Sciatic nerve (tissue), 2 donors: Measurements from ENCODE around the gene NEK10. TPM values are rescaled to one million over a fixed set of nuclear protein-coding genes. Genes with fewer than 3 reads are reported as not detected.
"Not testable (repeated sequence)": the region's sequence is repeated elsewhere in the genome, so short reads cannot be mapped to it uniquely, and the experiment has no call there.

Experiments
- ATAC-seq: fragments of 200-7000 bp; cut with Tn5 transposase; one replicate; pipeline ENCODE4 v1.9.1; 2020; ENCODE audit warnings: mild to moderate bottlenecking, moderate library complexity
- DNase-seq: peaks from one replicate; pipeline ENCODE4 v3.0.0-alpha.2; 2020; ENCODE audit warnings: low spot score
- intact Hi-C: fragments of 100-400 bp; cut with DNase I; formaldehyde crosslinking; loops from one replicate; pipeline ENCODE4 v1.14.2; 2022
- total RNA-seq: library from RNA; stranded (reverse); fragmentation: NEBNext Ultra II Directional; extraction: Animal tissue kit (Norgen Biotek cat#: 25700); gene quantifications from one replicate; pipeline ENCODE4 v1.2.1, GENCODE V29; 2021
- donor health status: DM: no; HTN: no; CAD: no.
- donor health status: DM: no; HTN: no; CAD: no.

NEK10 gene
- total RNA-seq, 1 donor from 2014 or later: 1.9 TPM

- intact Hi-C loops: no loop called here
- ATAC-seq (peak; percentile 80), DNase-seq (no peak)
Observed at GRCh38 chr3:27319847-27320526, 49.2 kb downstream of the NEK10 start.

GRCh38 chr3:27319304-27319703 lies 49.9 kb downstream of the NEK10 start:
- ATAC-seq: no peak
- intact Hi-C loops: no loop called here
- DNase-seq: no peak

- DNase-seq (no peak), ATAC-seq (no peak)
- intact Hi-C loops: no loop called here
Observed at GRCh38 chr3:27317096-27317495, 52.1 kb downstream of the NEK10 start.

GRCh38 chr3:27315003-27315402 lies 54.2 kb downstream of the NEK10 start:
- ATAC-seq (no peak), DNase-seq (no peak)
- intact Hi-C loops: no loop called here

GRCh38 chr3:27312044-27312668 lies 57.0 kb downstream of the NEK10 start:
- peak; percentile 79 for ATAC-seq
- intact Hi-C loops: no loop called here
- DNase-seq: no peak

- intact Hi-C loops: no loop called here
- ATAC-seq: no peak
- DNase-seq: no peak
Observed at GRCh38 chr3:27311400-27311799, 57.8 kb downstream of the NEK10 start.

- no peak for ATAC-seq
- intact Hi-C loops: no loop called here
- DNase-seq: no peak
Observed at GRCh38 chr3:27310688-27311087, 58.5 kb downstream of the NEK10 start.

GRCh38 chr3:27307566-27307965 lies 61.6 kb downstream of the NEK10 start:
- DNase-seq (no peak), ATAC-seq (no peak)
- intact Hi-C loops: no loop called here

GRCh38 chr3:27302891-27303290 lies 66.3 kb downstream of the NEK10 start:
- ATAC-seq: no peak
- intact Hi-C loops: no loop called here

GRCh38 chr3:27298981-27299380 lies 70.2 kb downstream of the NEK10 start:
- ATAC-seq, intact Hi-C loops, DNase-seq: not testable (repeated sequence)

More at GRCh38 chr3:27302891-27303290, 66.3 kb downstream of the NEK10 start:
- DNase-seq: no peak

- ATAC-seq (no peak), DNase-seq (no peak)
- intact Hi-C loops: no loop called here
Observed at GRCh38 chr3:27293939-27294338, 75.2 kb downstream of the NEK10 start.

GRCh38 chr3:27290760-27291159 lies 78.4 kb downstream of the NEK10 start:
- DNase-seq (no peak), ATAC-seq (no peak)
- intact Hi-C loops: no loop called here

- intact Hi-C loops: no loop called here
- no peak for DNase-seq
- ATAC-seq: no peak
Observed at GRCh38 chr3:27289769-27290413, 79.3 kb downstream of the NEK10 start.

- DNase-seq (no peak), ATAC-seq (no peak)
- intact Hi-C loops: no loop called here
Observed at GRCh38 chr3:27287052-27287451, 82.1 kb downstream of the NEK10 start.

- ATAC-seq, DNase-seq, intact Hi-C loops: not testable (repeated sequence)
Observed at GRCh38 chr3:27286467-27286866, 82.7 kb downstream of the NEK10 start.

GRCh38 chr3:27285668-27286067 lies 83.5 kb downstream of the NEK10 start:
- ATAC-seq (no peak), DNase-seq (no peak)
- intact Hi-C loops: no loop called here

- DNase-seq: no peak
- intact Hi-C loops: no loop called here
- no peak for ATAC-seq
Observed at GRCh38 chr3:27281671-27282150, 87.5 kb downstream of the NEK10 start.

GRCh38 chr3:27279123-27279522 lies 90.1 kb downstream of the NEK10 start:
- intact Hi-C loops: loop anchor here (10.0 kb wide), 1 partner anchor 144 kb away; no protein-coding TSS in a partner anchor
- no peak for DNase-seq
- ATAC-seq: no peak

GRCh38 chr3:27278383-27279055 lies 90.7 kb downstream of the NEK10 start:
- no peak for ATAC-seq
- intact Hi-C loops: loop anchor here (10.0 kb wide), 1 partner anchor 144 kb away; no protein-coding TSS in a partner anchor

More at GRCh38 chr3:27278383-27279055, 90.7 kb downstream of the NEK10 start:
- DNase-seq: no peak
